Stimulated activated naive CD8-positive, alpha-beta T cell treated with anti-CD3 and anti-CD28 coated beads, Interleukin-15, Interleukin-2, amounts not matched to agents 100 ng/mL and 50 ng/mL, for 24 hours (primary cell): ENCODE data around the gene USP17L11.
"Not testable (repeated sequence)": the region's sequence is repeated elsewhere in the genome, so short reads cannot be mapped to it uniquely, and the experiment has no call there.

Experiments
- H3K27ac Mint-ChIP-seq: one replicate; pipeline ENCODE4 v1.8.0; 2021; ENCODE audit warnings: mild to moderate bottlenecking, mixed read lengths
- H3K27me3 Mint-ChIP-seq: one replicate; pipeline ENCODE4 v1.8.0; 2021; ENCODE audit warnings: mixed read lengths
- H3K36me3 Mint-ChIP-seq: one replicate; pipeline ENCODE4 v1.8.0; 2021; ENCODE audit warnings: low read depth, mixed read lengths
- H3K4me1 Mint-ChIP-seq: one replicate; pipeline ENCODE4 v1.8.0; 2021; ENCODE audit warnings: low read depth, mixed read lengths
- H3K4me3 Mint-ChIP-seq: one replicate; pipeline ENCODE4 v1.8.0; 2021; ENCODE audit warnings: mild to moderate bottlenecking, mixed read lengths
- H3K9me3 Mint-ChIP-seq: one replicate; pipeline ENCODE4 v1.8.0; 2021; ENCODE audit warnings: mixed read lengths

USP17L11 gene, protein sequence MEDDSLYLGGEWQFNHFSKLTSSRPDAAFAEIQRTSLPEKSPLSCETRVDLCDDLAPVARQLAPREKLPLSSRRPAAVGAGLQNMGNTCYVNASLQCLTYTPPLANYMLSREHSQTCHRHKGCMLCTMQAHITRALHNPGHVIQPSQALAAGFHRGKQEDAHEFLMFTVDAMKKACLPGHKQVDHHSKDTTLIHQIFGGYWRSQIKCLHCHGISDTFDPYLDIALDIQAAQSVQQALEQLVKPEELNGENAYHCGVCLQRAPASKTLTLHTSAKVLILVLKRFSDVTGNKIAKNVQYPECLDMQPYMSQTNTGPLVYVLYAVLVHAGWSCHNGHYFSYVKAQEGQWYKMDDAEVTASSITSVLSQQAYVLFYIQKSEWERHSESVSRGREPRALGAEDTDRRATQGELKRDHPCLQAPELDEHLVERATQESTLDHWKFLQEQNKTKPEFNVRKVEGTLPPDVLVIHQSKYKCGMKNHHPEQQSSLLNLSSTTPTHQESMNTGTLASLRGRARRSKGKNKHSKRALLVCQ

DNA sequence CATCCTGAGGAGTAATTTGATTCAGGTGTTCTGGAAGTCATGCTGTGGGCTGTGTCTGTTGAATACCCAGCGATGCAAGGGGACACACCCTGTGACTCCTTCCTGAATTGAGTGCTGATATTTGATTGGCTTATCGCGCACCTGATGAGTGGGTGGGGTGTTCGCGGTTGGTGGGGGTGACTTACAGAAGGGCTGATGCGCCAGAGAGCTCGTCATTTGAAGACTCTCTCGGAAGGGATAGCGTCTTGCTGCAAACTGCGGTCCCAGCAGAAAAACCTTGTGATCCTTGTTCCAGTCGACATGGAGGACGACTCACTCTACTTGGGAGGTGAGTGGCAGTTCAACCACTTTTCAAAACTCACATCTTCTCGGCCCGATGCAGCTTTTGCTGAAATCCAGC lies at the start of gene USP17L11:
Gene USP17L11 (plus strand): TSS at position 301 of the 400 bp plus-strand sequence. CDS start 0 bp downstream, at position 301.
- not testable (repeated sequence) for H3K4me1 Mint-ChIP-seq, H3K27ac Mint-ChIP-seq, H3K9me3 Mint-ChIP-seq

DNA sequence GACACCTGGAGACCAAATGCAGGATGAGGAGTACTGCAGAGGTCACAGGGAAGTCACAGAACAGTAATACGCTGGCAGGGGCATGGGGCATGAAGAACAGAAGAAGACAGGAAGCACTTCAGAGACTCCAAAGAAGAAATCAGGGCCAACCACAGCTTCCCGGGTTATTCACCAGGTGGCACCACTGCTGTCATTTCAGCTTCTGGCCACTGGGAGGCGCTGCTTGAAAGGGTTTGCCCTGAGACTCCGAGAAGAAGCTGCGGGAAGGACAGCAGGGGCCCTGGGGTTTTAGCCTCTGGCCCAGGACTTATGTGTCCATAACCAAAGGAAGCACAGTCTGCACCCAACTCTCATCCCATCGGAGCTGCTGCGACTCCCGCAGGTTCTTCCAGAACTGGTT lies 49.2 kb upstream of the USP17L11 start:
- H3K36me3 Mint-ChIP-seq, H3K27me3 Mint-ChIP-seq, H3K27ac Mint-ChIP-seq, H3K9me3 Mint-ChIP-seq, H3K4me1 Mint-ChIP-seq, H3K4me3 Mint-ChIP-seq: not testable (repeated sequence)

More for the DNA sequence above, at the start of gene USP17L11:
- H3K27me3 Mint-ChIP-seq, H3K36me3 Mint-ChIP-seq, H3K4me3 Mint-ChIP-seq: not testable (repeated sequence)

DNA sequence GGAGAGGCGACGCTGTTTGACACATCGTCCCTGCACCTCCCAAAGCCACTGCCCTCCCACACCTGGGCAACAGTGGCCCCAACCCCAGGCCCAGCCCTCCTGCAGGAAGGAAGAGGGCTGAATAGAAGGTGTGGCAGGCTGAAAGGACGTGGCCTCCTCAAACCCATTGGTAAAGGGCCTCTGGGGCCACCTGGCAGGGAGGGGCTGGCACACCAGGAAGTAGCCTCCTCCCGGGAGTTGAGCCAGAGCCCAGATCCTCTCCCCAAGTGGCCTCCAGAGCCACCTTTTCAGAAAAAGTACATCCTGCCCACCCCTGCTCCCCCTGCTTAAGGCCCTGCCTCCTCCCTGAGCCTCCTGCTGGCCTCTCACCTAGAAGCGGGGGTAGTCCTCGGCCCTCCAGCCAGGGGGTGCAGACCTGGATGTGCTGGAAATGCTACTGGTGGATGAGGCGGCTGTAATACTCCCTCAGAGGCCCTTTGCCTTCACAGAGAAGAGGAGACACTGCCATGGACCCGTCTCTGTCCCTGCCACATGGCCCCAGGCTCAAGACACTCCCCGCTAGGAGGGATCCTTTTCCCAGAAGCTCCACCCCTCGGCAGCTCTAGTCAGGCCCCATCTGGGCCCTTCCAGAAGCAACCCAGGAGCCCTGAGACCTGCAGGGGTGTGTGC lies 45.3 kb upstream of the USP17L11 start, which contains the start of gene FAM90A26:
Gene FAM90A26 (plus strand): TSS at position 619 of the 669 bp plus-strand sequence. CDS start 2,764 bp downstream, outside the sequence.
- H3K36me3 Mint-ChIP-seq, H3K4me1 Mint-ChIP-seq, H3K27me3 Mint-ChIP-seq, H3K4me3 Mint-ChIP-seq, H3K9me3 Mint-ChIP-seq, H3K27ac Mint-ChIP-seq: not testable (repeated sequence)

DNA sequence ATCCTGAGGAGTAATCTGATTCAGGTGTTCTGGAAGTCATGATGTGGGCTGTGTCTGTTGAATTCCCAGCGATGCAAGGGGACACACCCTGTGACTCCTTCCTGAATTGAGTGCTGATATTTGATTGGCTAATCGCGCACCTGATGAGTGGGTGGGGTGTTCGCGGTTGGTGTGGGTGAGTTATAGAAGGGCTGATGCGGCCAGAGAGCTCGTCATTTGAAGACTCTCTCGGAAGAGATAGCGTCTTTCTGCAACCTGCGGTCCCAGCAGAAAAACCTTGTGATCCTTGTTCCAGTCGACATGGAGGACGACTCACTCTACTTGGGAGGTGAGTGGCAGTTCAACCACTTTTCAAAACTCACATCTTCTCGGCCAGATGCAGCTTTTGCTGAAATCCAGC lies 4.8 kb upstream of the USP17L11 start, which contains the start of gene USP17L10:
Gene USP17L10 (plus strand): TSS at position 301 of the 400 bp plus-strand sequence. CDS start 0 bp downstream, at position 301.
- H3K27ac Mint-ChIP-seq, H3K36me3 Mint-ChIP-seq, H3K9me3 Mint-ChIP-seq, H3K4me3 Mint-ChIP-seq, H3K4me1 Mint-ChIP-seq, H3K27me3 Mint-ChIP-seq: not testable (repeated sequence)

DNA sequence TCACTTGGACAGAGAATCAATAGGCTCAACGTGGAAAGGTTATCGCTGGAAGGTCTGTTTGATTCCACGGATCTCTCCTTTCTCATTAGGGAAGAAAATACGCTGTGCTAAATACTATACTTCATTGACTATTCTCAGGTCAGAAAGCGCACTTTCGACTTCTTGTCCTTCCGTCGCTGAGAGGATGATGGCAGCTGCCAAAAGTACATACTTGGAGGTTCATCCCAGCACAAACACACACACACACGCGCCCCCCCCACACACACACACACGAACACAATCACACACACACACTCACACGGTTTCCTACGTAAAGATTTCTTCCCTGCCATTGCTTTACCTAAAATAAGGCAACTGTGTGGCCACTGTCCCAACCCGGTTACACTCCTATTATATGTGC lies 504 bp upstream of the USP17L11 start:
- H3K4me1 Mint-ChIP-seq, H3K27ac Mint-ChIP-seq: not testable (repeated sequence)

DNA sequence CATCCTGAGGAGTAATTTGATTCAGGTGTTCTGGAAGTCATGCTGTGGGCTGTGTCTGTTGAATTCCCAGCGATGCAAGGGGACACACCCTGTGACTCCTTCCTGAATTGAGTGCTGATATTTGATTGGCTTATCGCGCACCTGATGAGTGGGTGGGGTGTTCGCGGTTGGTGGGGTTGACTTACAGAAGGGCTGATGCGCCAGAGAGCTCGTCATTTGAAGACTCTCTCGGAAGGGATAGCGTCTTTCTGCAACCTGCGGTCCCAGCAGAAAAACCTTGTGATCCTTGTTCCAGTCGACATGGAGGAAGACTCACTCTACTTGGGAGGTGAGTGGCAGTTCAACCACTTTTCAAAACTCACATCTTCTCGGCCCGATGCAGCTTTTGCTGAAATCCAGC lies 4.6 kb downstream of the USP17L11 start, which contains the start of gene USP17L12:
Gene USP17L12 (plus strand): TSS at position 301 of the 400 bp plus-strand sequence. CDS start 0 bp downstream, at position 301.
- H3K27ac Mint-ChIP-seq, H3K36me3 Mint-ChIP-seq, H3K4me3 Mint-ChIP-seq, H3K9me3 Mint-ChIP-seq, H3K4me1 Mint-ChIP-seq, H3K27me3 Mint-ChIP-seq: not testable (repeated sequence)

More for the DNA sequence above, 504 bp upstream of the USP17L11 start:
- not testable (repeated sequence) for H3K27me3 Mint-ChIP-seq, H3K9me3 Mint-ChIP-seq, H3K4me3 Mint-ChIP-seq, H3K36me3 Mint-ChIP-seq

DNA sequence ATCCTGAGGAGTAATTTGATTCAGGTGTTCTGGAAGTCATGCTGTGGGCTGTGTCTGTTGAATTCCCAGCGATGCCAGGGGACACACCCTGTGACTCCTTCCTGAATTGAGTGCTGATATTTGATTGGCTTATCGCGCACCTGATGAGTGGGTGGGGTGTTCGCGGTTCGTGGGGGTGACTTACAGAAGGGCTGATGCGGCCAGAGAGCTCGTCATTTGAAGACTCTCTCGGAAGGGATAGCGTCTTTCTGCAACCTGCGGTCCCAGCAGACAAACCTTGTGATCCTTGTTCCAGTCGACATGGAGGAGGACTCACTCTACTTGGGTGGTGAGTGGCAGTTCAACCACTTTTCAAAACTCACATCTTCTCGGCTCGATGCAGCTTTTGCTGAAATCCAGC lies 9.4 kb downstream of the USP17L11 start, which contains the start of gene USP17L13:
Gene USP17L13 (plus strand): TSS at position 301 of the 400 bp plus-strand sequence. CDS start 0 bp downstream, at position 301.
- not testable (repeated sequence) for H3K27me3 Mint-ChIP-seq, H3K9me3 Mint-ChIP-seq, H3K27ac Mint-ChIP-seq, H3K4me1 Mint-ChIP-seq, H3K36me3 Mint-ChIP-seq, H3K4me3 Mint-ChIP-seq

DNA sequence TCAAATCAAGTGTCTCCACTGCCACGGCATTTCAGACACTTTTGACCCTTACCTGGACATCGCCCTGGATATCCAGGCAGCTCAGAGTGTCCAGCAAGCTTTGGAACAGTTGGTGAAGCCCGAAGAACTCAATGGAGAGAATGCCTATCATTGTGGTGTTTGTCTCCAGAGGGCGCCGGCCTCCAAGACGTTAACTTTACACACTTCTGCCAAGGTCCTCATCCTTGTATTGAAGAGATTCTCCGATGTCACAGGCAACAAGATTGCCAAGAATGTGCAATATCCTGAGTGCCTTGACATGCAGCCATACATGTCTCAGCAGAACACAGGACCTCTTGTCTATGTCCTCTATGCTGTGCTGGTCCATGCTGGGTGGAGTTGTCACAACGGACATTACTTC lies 15.0 kb downstream of the USP17L11 start:
- not testable (repeated sequence) for H3K9me3 Mint-ChIP-seq, H3K27ac Mint-ChIP-seq, H3K4me3 Mint-ChIP-seq, H3K36me3 Mint-ChIP-seq, H3K4me1 Mint-ChIP-seq, H3K27me3 Mint-ChIP-seq

DNA sequence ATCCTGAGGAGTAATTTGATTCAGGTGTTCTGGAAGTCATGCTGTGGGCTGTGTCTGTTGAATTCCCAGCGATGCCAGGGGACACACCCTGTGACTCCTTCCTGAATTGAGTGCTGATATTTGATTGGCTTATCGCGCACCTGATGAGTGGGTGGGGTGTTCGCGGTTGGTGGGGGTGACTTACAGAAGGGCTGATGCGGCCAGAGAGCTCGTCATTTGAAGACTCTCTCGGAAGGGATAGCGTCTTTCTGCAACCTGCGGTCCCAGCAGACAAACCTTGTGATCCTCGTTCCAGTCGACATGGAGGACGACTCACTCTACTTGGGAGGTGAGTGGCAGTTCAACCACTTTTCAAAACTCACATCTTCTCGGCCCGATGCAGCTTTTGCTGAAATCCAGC lies 18.9 kb downstream of the USP17L11 start, which contains the start of gene USP17L15:
Gene USP17L15 (plus strand): TSS at position 301 of the 400 bp plus-strand sequence. CDS start 0 bp downstream, at position 301.
- H3K4me3 Mint-ChIP-seq, H3K36me3 Mint-ChIP-seq, H3K4me1 Mint-ChIP-seq, H3K27me3 Mint-ChIP-seq, H3K9me3 Mint-ChIP-seq, H3K27ac Mint-ChIP-seq: not testable (repeated sequence)

DNA sequence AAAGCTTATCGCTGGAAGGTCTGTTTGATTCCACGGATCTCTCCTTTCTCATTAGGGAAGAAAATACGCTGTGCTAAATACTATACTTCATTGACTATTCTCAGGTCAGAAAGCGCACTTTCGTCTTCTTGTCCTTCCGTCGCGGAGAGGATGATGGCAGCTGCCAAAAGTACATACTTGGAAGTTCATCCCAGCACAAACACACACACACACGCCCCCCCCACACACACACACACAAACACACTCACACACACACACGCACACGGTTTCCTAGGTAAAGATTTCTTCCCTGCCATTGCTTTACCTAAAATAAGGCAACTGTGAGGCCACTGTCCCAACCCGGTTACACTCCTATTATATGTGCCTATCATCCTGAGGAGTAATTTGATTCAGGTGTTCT lies 23.3 kb downstream of the USP17L11 start:
- H3K4me1 Mint-ChIP-seq, H3K27ac Mint-ChIP-seq, H3K36me3 Mint-ChIP-seq, H3K9me3 Mint-ChIP-seq, H3K27me3 Mint-ChIP-seq, H3K4me3 Mint-ChIP-seq: not testable (repeated sequence)

DNA sequence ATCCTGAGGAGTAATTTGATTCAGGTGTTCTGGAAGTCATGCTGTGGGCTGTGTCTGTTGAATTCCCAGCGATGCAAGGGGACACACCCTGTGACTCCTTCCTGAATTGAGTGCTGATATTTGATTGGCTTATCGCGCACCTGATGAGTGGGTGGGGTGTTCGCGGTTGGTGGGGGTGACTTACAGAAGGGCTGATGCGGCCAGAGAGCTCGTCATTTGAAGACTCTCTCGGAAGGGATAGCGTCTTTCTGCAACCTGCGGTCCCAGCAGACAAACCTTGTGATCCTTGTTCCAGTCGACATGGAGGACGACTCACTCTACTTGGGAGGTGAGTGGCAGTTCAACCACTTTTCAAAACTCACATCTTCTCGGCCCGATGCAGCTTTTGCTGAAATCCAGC lies 28.4 kb downstream of the USP17L11 start, which contains the start of gene USP17L17:
Gene USP17L17 (plus strand): TSS at position 301 of the 400 bp plus-strand sequence. CDS start 0 bp downstream, at position 301.
- not testable (repeated sequence) for H3K27ac Mint-ChIP-seq, H3K36me3 Mint-ChIP-seq, H3K27me3 Mint-ChIP-seq, H3K4me1 Mint-ChIP-seq, H3K9me3 Mint-ChIP-seq, H3K4me3 Mint-ChIP-seq

DNA sequence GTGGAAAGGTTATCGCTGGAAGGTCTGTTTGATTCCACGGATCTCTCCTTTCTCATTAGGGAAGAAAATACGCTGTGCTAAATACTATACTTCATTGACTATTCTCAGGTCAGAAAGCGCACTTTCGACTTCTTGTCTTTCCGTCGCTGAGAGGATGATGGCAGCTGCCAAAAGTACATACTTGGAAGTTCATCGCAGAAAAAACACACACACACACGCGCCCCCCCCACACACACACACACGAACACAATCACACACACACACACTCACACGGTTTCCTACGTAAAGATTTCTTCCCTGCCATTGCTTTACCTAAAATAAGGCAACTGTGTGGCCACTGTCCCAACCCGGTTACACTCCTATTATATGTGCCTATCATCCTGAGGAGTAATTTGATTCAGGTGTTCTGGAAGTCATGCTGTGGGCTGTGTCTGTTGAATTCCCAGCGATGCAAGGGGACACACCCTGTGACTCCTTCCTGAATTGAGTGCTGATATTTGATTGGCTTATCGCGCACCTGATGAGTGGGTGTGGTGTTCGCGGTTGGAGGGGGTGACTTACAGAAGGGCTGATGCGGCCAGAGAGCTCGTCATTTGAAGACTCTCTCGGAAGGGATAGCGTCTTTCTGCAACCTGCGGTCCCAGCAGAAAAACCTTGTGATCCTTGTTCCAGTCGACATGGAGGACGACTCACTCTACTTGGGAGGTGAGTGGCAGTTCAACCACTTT lies 32.9 kb downstream of the USP17L11 start, which contains the start of gene USP17L18:
Gene USP17L18 (plus strand): TSS at position 678 of the 728 bp plus-strand sequence. CDS start 0 bp downstream, at position 678.
- not testable (repeated sequence) for H3K9me3 Mint-ChIP-seq, H3K27me3 Mint-ChIP-seq, H3K27ac Mint-ChIP-seq, H3K4me1 Mint-ChIP-seq, H3K4me3 Mint-ChIP-seq, H3K36me3 Mint-ChIP-seq

DNA sequence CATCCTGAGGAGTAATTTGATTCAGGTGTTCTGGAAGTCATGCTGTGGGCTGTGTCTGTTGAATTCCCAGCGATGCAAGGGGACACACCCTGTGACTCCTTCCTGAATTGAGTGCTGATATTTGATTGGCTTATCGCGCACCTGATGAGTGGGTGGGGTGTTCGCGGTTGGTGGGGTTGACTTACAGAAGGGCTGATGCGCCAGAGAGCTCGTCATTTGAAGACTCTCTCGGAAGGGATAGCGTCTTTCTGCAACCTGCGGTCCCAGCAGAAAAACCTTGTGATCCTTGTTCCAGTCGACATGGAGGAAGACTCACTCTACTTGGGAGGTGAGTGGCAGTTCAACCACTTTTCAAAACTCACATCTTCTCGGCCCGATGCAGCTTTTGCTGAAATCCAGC lies 37.9 kb downstream of the USP17L11 start, which contains the start of gene USP17L19:
Gene USP17L19 (plus strand): TSS at position 301 of the 400 bp plus-strand sequence. CDS start 0 bp downstream, at position 301.
- H3K36me3 Mint-ChIP-seq, H3K27me3 Mint-ChIP-seq, H3K27ac Mint-ChIP-seq, H3K9me3 Mint-ChIP-seq, H3K4me3 Mint-ChIP-seq, H3K4me1 Mint-ChIP-seq: not testable (repeated sequence)

DNA sequence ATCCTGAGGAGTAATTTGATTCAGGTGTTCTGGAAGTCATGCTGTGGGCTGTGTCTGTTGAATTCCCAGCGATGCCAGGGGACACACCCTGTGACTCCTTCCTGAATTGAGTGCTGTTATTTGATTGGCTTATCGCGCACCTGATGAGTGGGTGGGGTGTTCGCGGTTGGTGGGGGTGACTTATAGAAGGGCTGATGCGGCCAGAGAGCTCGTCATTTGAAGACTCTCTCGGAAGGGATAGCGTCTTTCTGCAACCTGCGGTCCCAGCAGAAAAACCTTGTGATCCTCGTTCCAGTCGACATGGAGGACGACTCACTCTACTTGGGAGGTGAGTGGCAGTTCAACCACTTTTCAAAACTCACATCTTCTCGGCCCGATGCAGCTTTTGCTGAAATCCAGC lies 42.6 kb downstream of the USP17L11 start, which contains the start of gene USP17L20:
Gene USP17L20 (plus strand): TSS at position 301 of the 400 bp plus-strand sequence. CDS start 0 bp downstream, at position 301.
- H3K9me3 Mint-ChIP-seq, H3K4me3 Mint-ChIP-seq, H3K4me1 Mint-ChIP-seq, H3K27me3 Mint-ChIP-seq, H3K36me3 Mint-ChIP-seq, H3K27ac Mint-ChIP-seq: not testable (repeated sequence)
